SH-SY5Y (cell line): Measurements from ENCODE around the gene FOXP1.

Experiments used
- GATA2 ChIP-seq: IDR thresholded peaks from 2 replicates; pipeline ENCODE4 v1.6.1; 2011; ENCODE audit warnings: mild to moderate bottlenecking, low read depth, low read length
- GATA3 ChIP-seq: IDR thresholded peaks from 2 replicates; pipeline ENCODE4 v1.6.1; 2011; ENCODE audit warnings: low read depth, mild to moderate bottlenecking, low read length, moderate library complexity

Gene FOXP1

DNA sequence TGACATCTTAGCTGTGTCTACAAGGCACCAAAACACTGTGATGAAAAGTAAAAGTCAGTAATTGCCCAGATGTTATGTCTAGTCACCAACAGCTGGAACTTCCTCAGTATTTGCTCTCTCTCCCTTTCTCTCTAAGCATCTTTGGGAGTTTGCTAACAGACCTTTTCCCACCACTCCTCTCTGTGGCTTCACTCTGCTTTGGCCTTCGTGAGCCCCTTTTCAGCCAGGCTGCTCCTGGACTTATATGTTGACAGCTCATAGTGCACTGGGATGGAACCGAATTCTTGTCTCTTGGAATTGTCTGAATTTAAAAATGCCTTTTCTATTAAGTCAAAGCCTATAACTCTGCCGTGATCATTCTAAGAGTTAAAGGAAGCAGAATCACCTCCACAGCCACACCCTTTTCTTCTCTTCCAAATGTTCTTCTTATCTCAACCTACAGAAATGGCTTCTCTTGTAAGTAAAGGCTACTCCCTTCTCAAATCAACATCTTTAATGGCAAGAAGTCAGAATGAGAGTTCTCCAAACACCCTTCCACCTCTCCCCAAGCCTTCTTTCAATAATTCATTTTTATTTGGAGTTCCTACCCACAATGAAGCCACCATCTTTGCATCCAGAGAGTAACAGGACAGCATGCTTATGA, 17.2 kb upstream of the FOXP1 start:
- TF ChIP-seq GATA3 (no peak), GATA2 (no peak)

DNA sequence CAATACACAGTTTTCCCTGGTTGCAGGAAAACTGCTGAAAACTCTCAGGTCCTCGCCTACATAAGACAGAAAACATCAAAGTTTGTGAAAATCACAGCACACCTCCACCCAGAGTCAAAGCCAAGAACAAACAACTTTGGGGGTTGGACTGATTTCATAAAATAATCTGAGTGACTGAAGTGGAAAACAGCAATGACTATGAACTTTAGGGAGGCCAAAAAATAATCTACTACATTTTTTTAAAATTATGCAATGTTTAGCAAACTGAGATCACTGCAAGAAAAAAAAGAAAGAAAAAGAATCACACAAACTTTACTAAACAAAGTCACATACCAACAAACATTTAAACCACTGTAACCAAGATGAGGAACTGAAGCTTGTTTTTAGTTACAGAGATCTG, 15.9 kb upstream of the FOXP1 start:
- TF ChIP-seq GATA2 = no peak
- TF ChIP-seq GATA3 = no peak

GRCh38 chr3:71598292-71598691, 14.8 kb upstream of the FOXP1 start:
- TF ChIP-seq GATA3 (no peak), GATA2 (no peak)

DNA sequence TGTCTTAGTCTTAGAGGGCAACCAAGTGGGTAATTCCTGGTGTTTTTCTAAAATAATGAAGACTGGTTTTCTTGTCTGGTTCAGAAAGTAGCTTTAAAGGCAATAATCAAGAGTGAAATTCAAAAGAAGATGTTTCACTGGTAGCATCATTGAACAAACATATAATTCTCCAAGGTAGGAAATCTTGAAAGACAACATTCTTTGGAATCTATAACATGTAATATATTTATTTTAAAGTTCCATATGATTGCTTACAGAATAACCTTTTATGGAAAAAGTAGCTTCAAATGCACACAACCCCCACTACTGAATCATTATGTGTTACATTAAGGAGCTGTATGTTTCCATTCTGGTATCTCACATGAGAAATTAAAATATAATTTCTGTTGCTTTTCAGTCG, 13.8 kb upstream of the FOXP1 start:
- TF ChIP-seq GATA2 (no peak), GATA3 (no peak)

GRCh38 chr3:71593106-71593505, 9.6 kb upstream of the FOXP1 start:
- TF ChIP-seq GATA2 (no peak), GATA3 (no peak)

- TF ChIP-seq GATA3 (no peak), GATA2 (no peak)
Measured at GRCh38 chr3:71591101-71591500, 7.6 kb upstream of the FOXP1 start.

DNA sequence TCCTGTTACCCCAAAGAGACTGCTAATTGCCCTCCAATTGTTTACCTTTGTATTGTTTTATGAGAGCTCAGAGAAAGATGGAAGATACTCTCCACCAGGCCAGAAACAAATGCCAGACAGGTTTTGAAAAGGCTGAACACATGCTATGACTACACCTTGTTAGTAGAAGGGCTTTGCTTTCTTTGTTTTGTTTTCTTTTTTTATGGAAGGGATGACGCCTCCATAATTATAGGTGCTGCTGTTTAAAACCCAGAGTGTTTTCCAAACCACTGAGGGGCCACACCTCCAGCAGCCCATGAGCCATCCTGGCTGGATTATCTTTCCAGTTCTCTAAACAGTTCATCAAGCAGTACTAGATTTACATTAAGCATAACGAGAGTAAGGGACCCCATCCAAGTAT, 5.6 kb upstream of the FOXP1 start:
- TF ChIP-seq GATA3 = no peak
- TF ChIP-seq GATA2 = no peak

DNA sequence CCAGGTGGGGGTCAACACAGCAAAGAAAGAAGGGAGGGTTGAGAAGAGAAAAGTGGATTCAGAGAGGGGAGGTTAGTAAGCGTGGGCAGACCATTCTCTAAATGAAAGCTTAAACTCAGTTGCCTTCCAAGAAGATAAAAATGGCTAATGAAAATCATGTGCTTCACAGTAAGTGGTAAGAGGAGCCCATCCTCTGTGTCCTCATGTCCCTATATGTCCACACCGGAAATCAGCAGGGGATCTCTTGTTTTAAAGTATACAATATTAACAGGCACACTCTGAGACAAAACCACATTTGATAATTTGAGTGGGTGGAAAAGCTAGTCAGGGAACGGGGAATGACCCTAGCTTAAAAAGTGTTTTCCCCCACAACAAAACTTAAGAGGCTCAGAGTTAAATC, 4.4 kb upstream of the FOXP1 start:
- TF ChIP-seq GATA3 = no peak
- no peak for TF ChIP-seq GATA2

GRCh38 chr3:71586810-71587242, 3.3 kb upstream of the FOXP1 start:
- TF ChIP-seq GATA3 (no peak), GATA2 (no peak)

DNA sequence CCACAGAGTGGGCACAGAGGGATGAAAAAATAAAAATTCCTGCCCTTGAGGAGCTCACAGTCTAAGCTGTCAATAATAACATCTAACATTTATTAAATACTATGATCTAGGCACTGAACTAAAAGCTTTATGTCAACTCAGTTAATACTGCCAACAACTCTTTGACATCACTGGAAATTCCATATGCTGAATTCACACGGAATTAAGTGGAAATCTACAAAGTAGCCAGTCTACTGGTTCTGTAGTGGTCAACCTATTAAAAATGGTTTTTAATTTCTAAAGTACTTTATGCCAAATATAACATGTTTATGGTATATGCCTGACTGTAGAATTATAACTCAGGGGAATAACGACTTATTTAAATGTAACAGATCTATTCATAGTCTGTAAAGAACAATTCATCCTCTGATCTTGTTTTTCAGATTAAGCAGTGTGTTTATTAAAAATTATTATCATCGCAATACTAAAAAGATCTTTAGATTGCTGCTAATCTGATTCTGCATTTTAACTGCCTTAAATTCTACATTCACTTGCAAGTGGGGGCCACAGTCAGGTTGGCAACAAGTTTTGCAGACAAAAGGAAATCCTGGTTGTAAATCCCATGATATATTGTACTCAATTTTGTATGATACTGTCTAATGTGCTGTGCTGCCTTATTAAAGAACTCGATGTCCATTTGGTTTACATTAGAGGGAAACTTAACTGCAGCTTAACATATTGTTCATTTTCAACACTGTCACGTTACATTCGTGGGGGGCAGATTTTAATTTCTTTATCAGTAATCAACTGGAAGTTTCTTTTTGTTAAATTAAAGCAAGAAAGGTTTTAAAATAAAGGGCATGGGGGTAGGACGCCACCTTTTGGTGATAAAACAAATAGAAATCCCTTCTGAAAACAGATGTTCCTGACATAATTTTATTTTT, 2.6 kb upstream of the FOXP1 start:
- TF ChIP-seq GATA2 (no peak), GATA3 (no peak)

DNA sequence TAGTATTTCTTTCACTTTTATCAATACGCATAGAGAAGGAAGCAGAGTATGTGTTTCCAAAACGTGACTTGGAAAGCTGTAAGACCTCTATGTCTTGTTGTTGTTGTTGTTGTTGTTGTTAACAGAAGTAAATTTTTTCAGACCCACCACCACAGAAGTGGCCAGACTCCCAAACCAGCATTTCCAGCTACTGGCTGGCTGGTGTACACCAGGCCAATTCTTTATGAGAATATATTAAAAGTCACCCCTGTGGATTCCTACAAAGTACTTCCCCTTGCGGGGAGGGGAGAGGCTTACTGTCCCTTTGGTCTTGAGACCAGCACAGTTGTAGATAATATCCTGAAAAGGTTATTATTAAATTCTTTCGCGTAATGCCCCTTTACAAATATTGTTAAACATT, 1.6 kb upstream of the FOXP1 start:
- TF ChIP-seq GATA3 (no peak), GATA2 (no peak)

GRCh38 chr3:71584394-71585011, 975 bp upstream of the FOXP1 start:
- TF ChIP-seq GATA2 (no peak; the same call in 1 of the 2 replicates), GATA3 (no peak)

GRCh38 chr3:71582612-71583565, 639 bp downstream of the FOXP1 start:
- TF ChIP-seq GATA3 = no peak
- TF ChIP-seq GATA2 = no peak

- TF ChIP-seq GATA3 (no peak), GATA2 (no peak)
Measured at GRCh38 chr3:71582036-71582611, 1.4 kb downstream of the FOXP1 start.
